K562 (cell line): ENCODE measurements around the gene EPHB3.

Experiments
- CBFA2T3 ChIP-seq: fragments of 450-650 bp; IDR thresholded peaks from 2 replicates; pipeline ENCODE4 v1.6.1; 2017
- CEBPB ChIP-seq: fragments of 450-650 bp; IDR thresholded peaks from 2 replicates; pipeline ENCODE4 v1.6.1; 2016; ENCODE audit warnings: missing genetic modification characterization, missing compliant biosample characterization
- TF ChIP-seq, protein P1 (sequence below): sonication (generic); formaldehyde crosslinking; IDR thresholded peaks from 2 replicates; pipeline ENCODE4 v1.8.1; 2023; ENCODE audit warnings: mild to moderate bottlenecking, missing genetic modification reagents

DNA sequence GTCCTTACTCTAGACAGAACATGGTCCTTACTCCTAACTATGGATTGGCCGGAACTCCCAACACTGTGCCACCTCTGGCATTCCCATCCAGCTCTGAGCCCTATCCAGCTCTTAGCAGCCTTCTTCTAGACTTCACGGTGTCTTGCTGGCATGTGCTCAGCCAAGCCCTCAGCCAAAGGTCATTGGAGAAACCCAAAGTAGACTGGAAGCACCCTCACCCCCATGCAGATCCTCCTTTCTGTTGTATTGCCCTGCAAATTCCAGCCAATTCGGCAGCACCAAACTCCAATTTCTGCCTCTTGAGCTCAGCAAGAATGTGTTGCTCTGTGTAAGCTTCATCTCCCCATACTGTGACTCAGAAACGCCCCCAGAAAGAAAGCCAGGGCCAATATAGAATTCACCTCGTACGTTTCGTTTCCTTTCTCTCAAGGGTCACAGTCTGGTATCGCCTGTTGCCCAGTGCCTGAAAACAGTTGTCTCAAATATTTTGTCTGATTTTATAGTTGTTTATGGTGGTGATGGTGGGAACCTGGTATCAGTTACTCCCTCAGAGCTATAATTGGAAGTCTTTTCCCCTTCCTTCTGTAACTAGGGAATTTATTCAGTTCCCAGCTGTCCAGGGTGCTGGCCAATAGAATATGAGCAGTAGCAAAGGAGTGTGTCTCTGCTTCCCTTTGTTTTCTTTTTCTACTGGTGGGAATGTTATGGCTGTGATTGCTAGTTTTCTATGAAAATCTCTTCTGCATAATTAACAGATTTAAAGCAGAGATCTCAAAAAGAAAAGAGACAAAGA is 28.4 kb upstream of the EPHB3 start:
- TF ChIP-seq CEBPB (tag) (no peak), CBFA2T3 (no peak)
- TF ChIP-seq, protein P1, sequence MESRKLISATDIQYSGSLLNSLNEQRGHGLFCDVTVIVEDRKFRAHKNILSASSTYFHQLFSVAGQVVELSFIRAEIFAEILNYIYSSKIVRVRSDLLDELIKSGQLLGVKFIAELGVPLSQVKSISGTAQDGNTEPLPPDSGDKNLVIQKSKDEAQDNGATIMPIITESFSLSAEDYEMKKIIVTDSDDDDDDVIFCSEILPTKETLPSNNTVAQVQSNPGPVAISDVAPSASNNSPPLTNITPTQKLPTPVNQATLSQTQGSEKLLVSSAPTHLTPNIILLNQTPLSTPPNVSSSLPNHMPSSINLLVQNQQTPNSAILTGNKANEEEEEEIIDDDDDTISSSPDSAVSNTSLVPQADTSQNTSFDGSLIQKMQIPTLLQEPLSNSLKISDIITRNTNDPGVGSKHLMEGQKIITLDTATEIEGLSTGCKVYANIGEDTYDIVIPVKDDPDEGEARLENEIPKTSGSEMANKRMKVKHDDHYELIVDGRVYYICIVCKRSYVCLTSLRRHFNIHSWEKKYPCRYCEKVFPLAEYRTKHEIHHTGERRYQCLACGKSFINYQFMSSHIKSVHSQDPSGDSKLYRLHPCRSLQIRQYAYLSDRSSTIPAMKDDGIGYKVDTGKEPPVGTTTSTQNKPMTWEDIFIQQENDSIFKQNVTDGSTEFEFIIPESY (CRISPR knock-in tag), result no peak
